ENCODE measurements around the gene RHOA. TPM values are rescaled to one million over a fixed set of nuclear protein-coding genes. Genes with fewer than 3 reads are reported as not detected.

Gene RHOA
- total and polyA plus RNA-seq, 10 donors = 226 to 693 (median 481) TPM

DNA sequence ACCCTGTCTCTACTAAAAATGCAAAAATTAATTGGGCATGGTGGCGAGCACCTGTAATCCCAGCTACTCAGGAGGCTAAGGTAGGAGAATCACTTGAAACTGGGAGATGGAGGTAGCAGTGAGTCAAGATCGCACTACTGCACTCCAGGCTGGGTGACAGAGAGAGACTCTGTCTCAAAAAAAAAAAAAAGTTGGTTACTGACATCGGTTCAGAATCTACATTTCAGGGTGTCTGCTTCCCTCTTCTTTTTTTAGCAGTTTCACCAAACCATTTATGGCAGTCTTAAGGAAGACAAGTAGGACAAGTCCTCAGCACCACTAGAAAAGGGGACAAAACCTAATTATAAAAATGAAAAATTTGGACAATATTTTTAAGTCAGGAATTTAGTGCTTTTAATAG is 68.6 kb downstream of the RHOA start:
- WGBS, 5 donors = 44 to 63% (median 53%) methylated on average over 3 of the region's 3 CpGs
- H3K4me1 ChIP-seq = peaks cover 45 to 97% (median 87%) of the 10 kb centered on the region in 6 donors
- intact Hi-C loops (cut with DNase I; ENCODE audit: low total_unique reads) = loop anchor here (5.0 kb wide), 1 partner anchor 69 kb away; the partner anchor contains the start of genes RHOA and TCTA
- peak overlapping the region; percentile 78 to 100 (median 98) for H3K27ac ChIP-seq
- no peaks in the 10 kb centered on the region for H3K27me3 ChIP-seq (replicated peaks in 1 of 7)
- peaks cover 0 to under 1% (median 0%) of the 10 kb centered on the region in 6 donors for H3K36me3 ChIP-seq
- no peaks in the 10 kb centered on the region for H3K9me3 ChIP-seq
- DNase-seq = no peak
- TF ChIP-seq, protein P1, sequence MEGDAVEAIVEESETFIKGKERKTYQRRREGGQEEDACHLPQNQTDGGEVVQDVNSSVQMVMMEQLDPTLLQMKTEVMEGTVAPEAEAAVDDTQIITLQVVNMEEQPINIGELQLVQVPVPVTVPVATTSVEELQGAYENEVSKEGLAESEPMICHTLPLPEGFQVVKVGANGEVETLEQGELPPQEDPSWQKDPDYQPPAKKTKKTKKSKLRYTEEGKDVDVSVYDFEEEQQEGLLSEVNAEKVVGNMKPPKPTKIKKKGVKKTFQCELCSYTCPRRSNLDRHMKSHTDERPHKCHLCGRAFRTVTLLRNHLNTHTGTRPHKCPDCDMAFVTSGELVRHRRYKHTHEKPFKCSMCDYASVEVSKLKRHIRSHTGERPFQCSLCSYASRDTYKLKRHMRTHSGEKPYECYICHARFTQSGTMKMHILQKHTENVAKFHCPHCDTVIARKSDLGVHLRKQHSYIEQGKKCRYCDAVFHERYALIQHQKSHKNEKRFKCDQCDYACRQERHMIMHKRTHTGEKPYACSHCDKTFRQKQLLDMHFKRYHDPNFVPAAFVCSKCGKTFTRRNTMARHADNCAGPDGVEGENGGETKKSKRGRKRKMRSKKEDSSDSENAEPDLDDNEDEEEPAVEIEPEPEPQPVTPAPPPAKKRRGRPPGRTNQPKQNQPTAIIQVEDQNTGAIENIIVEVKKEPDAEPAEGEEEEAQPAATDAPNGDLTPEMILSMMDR (IDR thresholded peaks at IDR 0.05 in 8 of 11, conservative IDR thresholded peaks at IDR 0.05 in 3 of 11) = no peak
- TF ChIP-seq POLR2A (IDR thresholded peaks at IDR 0.05) (no peak), POLR2AphosphoS5 (IDR thresholded peaks at IDR 0.05) (peak in 1 of 3 donors; percentile 13)
- H3K4me3 ChIP-seq = no peak overlapping the region

DNA sequence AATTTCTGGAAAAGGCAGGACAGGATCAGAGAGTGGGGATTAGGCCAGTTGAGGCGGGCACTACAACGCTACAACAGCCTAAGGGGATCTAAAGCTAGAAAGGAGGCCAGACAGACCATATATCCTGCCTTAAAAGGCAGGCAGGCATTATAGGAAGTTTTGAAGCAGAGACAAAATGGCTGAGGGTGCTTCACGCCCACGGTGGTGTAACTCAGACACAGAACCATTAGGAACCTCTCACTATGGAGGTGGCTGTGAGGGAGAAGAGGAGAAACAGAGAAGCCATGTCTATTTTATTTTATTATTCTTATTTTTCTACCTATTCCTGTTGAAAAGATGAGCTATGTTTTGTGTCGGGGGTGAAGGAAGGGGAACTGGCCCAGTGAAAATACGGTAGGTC is 69.8 kb downstream of the RHOA start:
- H3K27ac ChIP-seq = peak overlapping the region; percentile 78 to 100 (median 98)
- WGBS, 5 donors = 75 to 83% (median 82%) methylated on average over 6 of the region's 6 CpGs
- no peak overlapping the region for H3K4me3 ChIP-seq
- H3K36me3 ChIP-seq = peaks cover 0 to 12% (median 4%) of the 10 kb centered on the region in 6 donors
- H3K9me3 ChIP-seq = no peaks in the 10 kb centered on the region
- intact Hi-C loops (cut with DNase I; ENCODE audit: low total_unique reads) = loop anchor here (5.0 kb wide), 1 partner anchor 70 kb away; the partner anchor contains the start of genes RHOA and TCTA
- TF ChIP-seq, protein P1 (IDR thresholded peaks at IDR 0.05 in 8 of 11, conservative IDR thresholded peaks at IDR 0.05 in 3 of 11) = no peak
- TF ChIP-seq POLR2A (IDR thresholded peaks at IDR 0.05) (no peak), POLR2AphosphoS5 (IDR thresholded peaks at IDR 0.05) (no peak)
- H3K27me3 ChIP-seq (replicated peaks in 1 of 7) = no peaks in the 10 kb centered on the region
- peaks cover 51 to 97% (median 92%) of the 10 kb centered on the region in 6 donors for H3K4me1 ChIP-seq
- DNase-seq = no peak

DNA sequence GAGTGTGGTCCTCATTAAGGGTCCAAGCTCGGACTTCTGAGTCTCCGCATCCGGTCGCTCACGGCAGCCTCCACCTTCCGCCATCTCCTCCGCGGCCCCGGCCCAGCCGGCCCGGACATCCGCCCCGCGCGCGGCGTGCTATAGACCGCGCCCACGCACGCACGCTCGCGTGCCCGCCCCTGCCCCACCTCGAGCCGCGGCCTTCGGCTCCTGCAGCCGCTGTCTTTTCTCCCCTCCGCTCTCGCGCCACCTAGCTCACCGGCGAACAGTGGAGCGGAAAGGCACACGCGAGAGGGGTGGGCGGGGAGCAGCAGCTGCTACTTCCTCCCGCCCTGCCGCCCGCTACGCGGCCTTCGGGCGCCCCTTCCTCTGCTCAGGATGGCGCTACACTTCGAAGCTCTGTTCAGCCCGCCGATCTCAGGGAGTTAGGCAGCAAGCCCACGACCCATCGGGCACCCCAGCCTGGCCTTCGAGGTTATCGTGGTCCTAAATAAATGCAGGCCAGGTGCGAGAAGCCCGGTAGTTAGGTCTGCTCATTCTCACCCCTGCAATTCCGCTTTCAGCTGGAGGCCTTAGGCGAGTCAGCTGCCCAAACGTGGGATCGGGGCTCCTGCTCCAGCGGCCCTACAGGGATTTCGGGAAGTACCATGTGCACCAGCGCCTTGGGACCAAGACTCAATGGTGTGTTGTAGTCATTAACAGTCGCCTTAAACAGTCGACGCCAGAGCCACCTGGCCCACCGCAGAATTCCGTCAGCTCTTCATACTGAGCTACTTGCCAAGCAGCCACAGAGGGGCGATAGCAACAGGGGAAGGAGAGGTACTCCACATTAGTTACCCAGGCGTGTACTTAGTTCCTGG is 71.6 kb downstream of the RHOA start, which contains the start of gene USP4:
USP4 (minus strand) TSS at position 113 of the 860 bp plus-strand sequence; CDS start at position 84, 29 bp downstream.
- TF ChIP-seq, protein P1 (IDR thresholded peaks at IDR 0.05 in 8 of 11, conservative IDR thresholded peaks at IDR 0.05 in 3 of 11) = peak; percentile 13 to 67 (median 46)
- TF ChIP-seq POLR2A (IDR thresholded peaks at IDR 0.05) (peak; percentile 6 to 77 (median 66)), POLR2AphosphoS5 (IDR thresholded peaks at IDR 0.05) (peak; percentile 96 to 98 (median 98))
- Histone ChIP-seq H3K27me3 (replicated peaks in 1 of 7) (no peaks in the 10 kb centered on the region), H3K27ac (peak within 1 kb of the TSS; percentile 96 to 100 (median 98)), H3K36me3 (peaks cover 0 to 30% (median 20%) of the 10 kb centered on the region in 6 donors), H3K4me1 (peaks cover 40 to 95% (median 87%) of the 10 kb centered on the region in 6 donors), H3K9me3 (no peaks in the 10 kb centered on the region), H3K4me3 (peak within 1 kb of the TSS; percentile 69 to 91 (median 84))
- 0 to 1% (median 1%) methylated on average over 39 to 70 of the region's 70 CpGs for WGBS, 5 donors
- DNase-seq = peak; percentile 100
- intact Hi-C loops (cut with DNase I; ENCODE audit: low total_unique reads) = loop anchor here (5.0 to 10.0 kb wide), 2 partner anchors 72 to 105 kb away; partner anchors contain the start of genes RHOA and TCTA

All from spleen (tissue), 11 donors.